SK-N-MC (cell line): Measurements from ENCODE around the gene CHD2.

ENCODE experiments used
- DNase-seq: peaks from one replicate; pipeline ENCODE4 v3.0.0-alpha.2; 2011; ENCODE audit warnings: low read depth, low spot score
- H3K27ac ChIP-seq: fragments of 200-600 bp; sonication (generic); 2 replicates; pipeline ENCODE4 v1.5.1; 2016; ENCODE audit warnings: mixed run types
- H3K36me3 ChIP-seq: fragments of 200-600 bp; sonication (generic); 2 replicates; pipeline ENCODE4 v1.6.1; 2017; ENCODE audit warnings: antibody characterized with exemption, low read length, mixed read lengths; ENCODE audit not compliant: insufficient read depth
- H3K4me3 ChIP-seq: fragments of 200-600 bp; sonication (generic); 2 replicates; pipeline ENCODE4 v1.5.1; 2016
- H3K9ac ChIP-seq: fragments of 200-600 bp; sonication (generic); 2 replicates; pipeline ENCODE4 v1.8.0; 2017; ENCODE audit warnings: mixed run types, mixed read lengths; ENCODE audit not compliant: insufficient read length
- H3K9me3 ChIP-seq: fragments of 200-600 bp; sonication (generic); 2 replicates; pipeline ENCODE4 v1.6.1; 2017; ENCODE audit warnings: low read depth, mild to moderate bottlenecking, antibody characterized with exemption, low read length, moderate library complexity, mixed read lengths
- EZH2 ChIP-seq: fragments of 200-600 bp; sonication (generic); IDR thresholded peaks from one replicate; pipeline ENCODE4 v1.6.1; 2017; ENCODE audit warnings: antibody characterized with exemption
- FOXP2 ChIP-seq: optimal IDR thresholded peaks from 2 replicates; pipeline ENCODE3; 2011; ENCODE audit warnings: mild to moderate bottlenecking, moderate library complexity; ENCODE audit not compliant: insufficient read depth; ENCODE audit errors: extremely low read length, control extremely low read depth
- POLR2AphosphoS5 ChIP-seq: IDR thresholded peaks from 2 replicates; pipeline ENCODE4 v1.6.1; 2012; ENCODE audit warnings: mild to moderate bottlenecking, low read depth, low read length, borderline replicate concordance

Gene CHD2

DNA sequence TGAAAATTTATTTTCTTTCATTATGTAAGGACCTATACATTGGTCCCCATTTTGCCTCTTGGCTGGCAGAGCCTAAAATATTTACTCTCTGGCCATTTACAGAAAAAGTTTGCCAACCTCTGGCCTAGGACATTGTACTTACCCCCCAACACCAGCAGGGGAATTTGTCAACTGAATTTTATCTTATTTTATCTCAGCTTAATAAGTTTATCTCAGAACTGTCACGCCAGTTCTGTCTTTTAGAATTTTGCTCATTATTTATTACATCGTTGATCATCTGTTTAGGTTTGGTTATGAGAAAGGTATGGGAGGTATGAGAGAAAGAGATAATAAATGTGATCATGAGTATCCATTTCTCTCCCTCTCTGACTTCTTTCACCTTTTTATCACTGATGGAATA lies 38.3 kb downstream of the CHD2 start:
- Histone ChIP-seq H3K36me3 (peaks cover 96% of the 10 kb centered on the region), H3K9me3 (no peaks in the 10 kb centered on the region), H3K4me3 (no peak overlapping the region), H3K9ac (no peak overlapping the region), H3K27ac (no peak overlapping the region)
- no peak for DNase-seq
- TF ChIP-seq POLR2AphosphoS5, result no peak
- TF ChIP-seq FOXP2, result no peak
- TF ChIP-seq EZH2, result no peak

DNA sequence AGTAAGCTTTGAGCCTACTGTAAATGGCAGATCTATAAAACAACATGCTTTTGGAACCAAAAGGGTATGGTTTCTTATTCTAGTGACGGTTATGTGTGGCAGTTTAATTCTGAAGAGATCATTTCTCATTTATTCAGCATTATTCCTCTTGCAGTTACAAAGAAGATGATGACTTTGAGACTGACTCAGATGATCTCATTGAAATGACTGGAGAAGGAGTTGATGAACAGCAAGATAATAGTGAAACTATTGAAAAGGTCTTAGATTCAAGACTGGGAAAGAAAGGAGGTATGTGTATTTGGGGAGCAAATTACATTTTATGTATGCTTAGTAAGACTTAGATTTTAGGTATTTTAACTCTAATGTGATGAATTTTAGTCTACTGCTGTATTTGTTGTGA lies 41.5 kb downstream of the CHD2 start:
- Histone ChIP-seq H3K9me3 (peaks cover 6% of the 10 kb centered on the region), H3K9ac (no peak overlapping the region), H3K36me3 (peaks cover 96% of the 10 kb centered on the region), H3K27ac (no peak overlapping the region), H3K4me3 (no peak overlapping the region)
- TF ChIP-seq POLR2AphosphoS5 (no peak), EZH2 (no peak), FOXP2 (no peak)
- DNase-seq, result no peak

DNA sequence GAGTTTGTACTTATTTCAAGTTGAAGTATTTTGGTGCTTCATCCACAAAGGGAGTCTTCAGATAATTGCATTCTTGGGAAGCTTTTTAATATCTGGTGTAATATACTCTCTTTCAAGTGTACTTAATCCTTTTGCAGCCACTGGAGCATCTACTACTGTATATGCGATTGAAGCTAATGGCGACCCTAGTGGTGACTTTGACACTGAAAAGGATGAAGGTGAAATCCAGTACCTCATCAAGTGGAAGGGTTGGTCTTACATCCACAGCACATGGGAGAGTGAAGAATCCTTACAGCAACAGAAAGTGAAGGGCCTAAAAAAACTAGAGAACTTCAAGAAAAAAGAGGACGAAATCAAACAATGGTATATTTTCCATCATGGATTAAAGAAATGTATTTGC lies 42.6 kb downstream of the CHD2 start:
- no peak for DNase-seq
- H3K9ac ChIP-seq, result no peak overlapping the region
- H3K4me3 ChIP-seq, result no peak overlapping the region
- no peak for TF ChIP-seq EZH2
- no peak for TF ChIP-seq POLR2AphosphoS5
- no peak for TF ChIP-seq FOXP2
- H3K27ac ChIP-seq, result no peak overlapping the region
- peaks cover 96% of the 10 kb centered on the region for H3K36me3 ChIP-seq
- peaks cover 16% of the 10 kb centered on the region for H3K9me3 ChIP-seq

DNA sequence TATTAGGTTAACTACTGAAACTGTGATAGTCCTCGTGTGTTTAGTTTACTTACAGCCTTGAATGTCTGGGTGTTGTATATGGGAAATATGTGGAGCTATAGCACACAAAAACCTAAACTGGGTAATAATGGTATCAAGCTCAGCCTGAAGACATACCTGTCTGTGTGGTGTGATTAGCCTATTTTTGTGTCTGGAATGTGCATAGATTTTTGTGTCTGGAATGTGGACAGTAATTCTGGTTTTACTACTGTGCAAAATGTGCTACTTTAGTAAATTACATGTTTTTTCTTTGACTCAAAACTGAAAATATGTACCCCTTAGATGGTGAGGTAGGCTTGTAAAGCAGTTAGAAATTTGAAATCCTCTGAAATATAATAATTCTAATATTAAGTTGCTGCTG lies 43.5 kb downstream of the CHD2 start:
- H3K36me3 ChIP-seq, result peaks cover 96% of the 10 kb centered on the region
- no peak overlapping the region for H3K9ac ChIP-seq
- no peak for TF ChIP-seq EZH2
- TF ChIP-seq POLR2AphosphoS5, result no peak
- TF ChIP-seq FOXP2, result no peak
- no peak for DNase-seq
- H3K4me3 ChIP-seq, result no peak overlapping the region
- peaks cover 23% of the 10 kb centered on the region for H3K9me3 ChIP-seq
- H3K27ac ChIP-seq, result no peak overlapping the region

DNA sequence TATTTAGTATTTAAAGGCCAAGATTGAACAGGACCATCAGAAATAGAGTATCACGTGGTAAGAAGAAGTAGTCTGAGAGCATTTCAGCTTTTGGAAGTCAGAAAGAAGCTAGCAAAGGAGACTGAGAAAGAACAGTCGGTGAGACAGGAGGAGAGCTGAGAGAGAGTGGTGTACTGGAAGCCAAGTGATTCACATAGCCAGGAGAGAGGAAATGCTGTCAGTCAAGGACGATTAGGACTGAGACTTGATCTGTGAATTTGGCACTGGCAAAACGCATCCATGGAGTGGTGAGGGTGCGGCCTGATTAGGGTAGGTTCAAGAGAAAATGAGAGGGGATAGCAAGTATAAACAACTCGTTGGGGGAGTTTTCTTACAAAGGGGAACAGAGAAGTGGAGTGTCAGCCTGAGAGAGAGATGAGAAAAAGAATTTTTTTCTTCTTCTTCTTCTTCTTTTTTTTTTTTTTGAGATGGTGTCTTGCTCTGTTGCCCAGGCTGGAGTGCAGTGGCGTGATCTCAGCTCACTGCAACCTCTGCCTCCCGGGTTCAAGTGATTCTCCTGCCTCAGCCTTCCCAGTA lies 44.9 kb downstream of the CHD2 start:
- Histone ChIP-seq H3K4me3 (no peak overlapping the region), H3K9ac (no peak overlapping the region), H3K9me3 (peaks cover 37% of the 10 kb centered on the region), H3K36me3 (peaks cover 96% of the 10 kb centered on the region), H3K27ac (no peak overlapping the region)
- no peak for TF ChIP-seq EZH2
- no peak for TF ChIP-seq FOXP2
- no peak for TF ChIP-seq POLR2AphosphoS5
- no peak for DNase-seq

DNA sequence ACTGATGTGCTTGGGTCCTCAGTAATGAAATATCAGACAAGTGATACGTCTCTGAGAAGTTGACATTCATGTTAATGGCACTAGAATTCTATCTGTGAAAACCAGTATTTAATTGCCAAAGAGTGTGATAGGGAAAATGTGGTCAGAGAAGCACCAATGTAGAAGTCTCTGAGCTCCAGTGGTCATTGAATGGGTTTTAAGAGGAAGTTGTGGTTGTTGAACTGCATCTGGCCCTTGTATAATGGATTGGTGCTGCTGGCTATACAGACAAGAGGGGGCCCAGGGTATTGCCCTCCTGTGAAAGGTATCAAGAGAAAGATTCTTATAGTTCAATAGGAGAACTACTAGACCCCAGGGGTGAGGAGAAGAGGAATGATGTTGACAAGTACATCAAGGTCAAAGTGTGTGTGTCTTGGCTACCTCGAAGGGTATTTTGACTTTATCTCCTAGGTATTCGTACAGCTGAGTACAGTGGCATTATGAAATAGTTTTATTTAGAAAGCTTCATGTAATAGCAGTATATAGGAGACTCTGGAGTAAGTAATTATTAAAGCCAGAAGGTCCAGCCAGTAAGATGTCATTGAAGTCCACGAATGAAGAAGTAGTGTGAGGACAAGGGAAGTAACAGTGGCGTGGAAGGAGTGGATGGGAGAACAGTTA lies 47.1 kb downstream of the CHD2 start:
- H3K36me3 ChIP-seq, result peaks cover 100% of the 10 kb centered on the region
- peaks cover 42% of the 10 kb centered on the region for H3K9me3 ChIP-seq
- no peak for DNase-seq
- H3K27ac ChIP-seq, result no peak overlapping the region
- no peak overlapping the region for H3K4me3 ChIP-seq
- no peak overlapping the region for H3K9ac ChIP-seq
- TF ChIP-seq POLR2AphosphoS5 (no peak), FOXP2 (no peak), EZH2 (no peak)

DNA sequence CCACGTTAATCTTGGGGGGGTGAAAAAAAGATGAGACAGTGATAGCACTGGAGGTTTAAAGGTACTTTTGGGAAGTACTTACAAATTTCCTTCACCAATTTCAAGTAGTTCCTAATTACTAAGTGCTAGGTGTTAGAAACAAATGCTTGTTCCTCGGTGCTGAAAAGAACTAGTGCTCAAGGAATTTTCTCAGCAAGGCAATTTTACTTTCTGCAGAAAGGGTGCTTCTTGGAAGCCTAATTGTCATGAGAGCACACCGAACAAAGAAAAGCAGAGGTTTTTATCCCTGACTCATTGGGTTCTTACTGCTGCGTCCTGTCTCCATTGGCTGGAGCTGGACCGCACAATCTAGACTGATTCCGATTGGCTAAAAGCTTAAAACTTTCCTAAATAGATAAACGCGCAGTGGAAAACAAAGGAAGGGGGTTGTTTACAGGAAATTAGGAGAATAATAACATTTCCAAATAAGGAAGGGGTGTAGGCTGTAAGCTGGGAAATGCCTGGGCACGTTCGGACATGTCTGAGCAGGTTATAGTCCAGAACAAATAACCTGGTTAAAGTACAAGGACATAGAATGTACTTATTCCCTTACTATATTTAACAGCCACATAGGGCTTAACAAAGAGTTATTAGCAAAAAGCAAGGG lies 49.6 kb downstream of the CHD2 start:
- no peak for DNase-seq
- TF ChIP-seq EZH2 (no peak), FOXP2 (no peak), POLR2AphosphoS5 (no peak)
- Histone ChIP-seq H3K36me3 (peaks cover 100% of the 10 kb centered on the region), H3K9ac (no peak overlapping the region), H3K9me3 (peaks cover 36% of the 10 kb centered on the region), H3K4me3 (no peak overlapping the region), H3K27ac (no peak overlapping the region)

DNA sequence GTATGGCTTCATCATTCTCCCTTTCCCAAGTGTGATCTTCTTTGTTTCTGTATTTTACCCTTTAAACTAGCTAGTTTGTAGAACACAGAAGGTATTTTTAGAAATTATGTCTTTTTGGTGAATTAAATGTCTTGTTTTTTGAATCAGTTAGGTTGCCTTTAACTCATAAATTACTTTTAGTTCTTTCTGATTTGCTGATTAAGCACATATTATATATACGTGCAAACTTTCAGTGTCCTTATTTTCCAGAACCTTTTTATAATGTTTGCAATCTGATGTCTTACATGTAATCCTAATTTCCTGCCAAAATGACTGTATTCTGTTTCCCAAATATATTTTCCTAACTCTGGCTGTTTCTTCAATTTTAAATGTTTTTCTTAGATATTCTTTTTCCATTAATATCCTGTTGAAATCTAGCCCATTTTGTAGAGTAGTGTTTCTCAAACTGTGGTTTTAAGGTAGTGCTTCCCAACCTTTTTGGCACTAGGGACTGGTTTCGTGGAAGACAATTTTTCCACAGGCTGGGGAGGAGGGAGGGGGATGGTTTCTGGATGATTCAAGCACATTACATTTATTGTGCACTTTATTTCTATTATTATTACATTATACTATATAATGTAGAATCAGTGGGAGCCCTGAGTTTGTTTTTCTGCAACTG lies 51.8 kb downstream of the CHD2 start:
- peaks cover 100% of the 10 kb centered on the region for H3K36me3 ChIP-seq
- peaks cover 34% of the 10 kb centered on the region for H3K9me3 ChIP-seq

DNA sequence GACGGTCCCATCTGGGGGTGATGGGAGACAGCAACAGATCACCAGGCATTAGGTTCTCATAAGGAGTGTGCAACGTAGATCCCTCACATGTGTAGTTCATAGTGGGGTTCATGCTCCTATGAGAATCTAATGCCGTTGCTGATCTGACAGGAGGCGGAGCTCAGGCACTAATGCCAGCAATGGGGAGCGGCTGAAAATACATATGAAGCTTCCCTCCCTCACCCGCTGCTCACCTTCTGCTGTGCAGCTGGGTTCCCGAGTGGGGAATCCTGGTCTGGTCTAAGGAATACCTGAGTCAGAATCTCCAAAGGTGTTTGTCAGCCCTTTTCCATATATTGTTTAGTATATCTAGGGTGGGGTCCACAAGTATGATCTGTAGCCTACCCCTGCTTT lies 52.3 kb downstream of the CHD2 start:
- Histone ChIP-seq H3K9ac (no peak overlapping the region), H3K36me3 (peaks cover 99% of the 10 kb centered on the region), H3K4me3 (no peak overlapping the region), H3K9me3 (peaks cover 28% of the 10 kb centered on the region), H3K27ac (no peak overlapping the region)
- TF ChIP-seq EZH2, result no peak
- TF ChIP-seq POLR2AphosphoS5, result no peak
- TF ChIP-seq FOXP2, result no peak
- DNase-seq, result no peak

More for the DNA sequence above, 51.8 kb downstream of the CHD2 start:
- no peak for DNase-seq
- no peak overlapping the region for H3K27ac ChIP-seq
- TF ChIP-seq FOXP2, result no peak
- TF ChIP-seq EZH2, result no peak
- TF ChIP-seq POLR2AphosphoS5, result no peak
- H3K4me3 ChIP-seq, result no peak overlapping the region
- H3K9ac ChIP-seq, result no peak overlapping the region
